GM19455 (cell line): ENCODE data around the gene NSD1.
"Not testable (repeated sequence)": the region's sequence is repeated elsewhere in the genome, so short reads cannot be mapped to it uniquely, and the experiment has no call there.

Experiments used
- ATAC-seq: cut with Tn5 transposase; IDR thresholded peaks from one replicate; pipeline ENCODE4 v1.9.1; 2021; ENCODE audit not compliant: unreplicated experiment

The NSD1 gene

DNA sequence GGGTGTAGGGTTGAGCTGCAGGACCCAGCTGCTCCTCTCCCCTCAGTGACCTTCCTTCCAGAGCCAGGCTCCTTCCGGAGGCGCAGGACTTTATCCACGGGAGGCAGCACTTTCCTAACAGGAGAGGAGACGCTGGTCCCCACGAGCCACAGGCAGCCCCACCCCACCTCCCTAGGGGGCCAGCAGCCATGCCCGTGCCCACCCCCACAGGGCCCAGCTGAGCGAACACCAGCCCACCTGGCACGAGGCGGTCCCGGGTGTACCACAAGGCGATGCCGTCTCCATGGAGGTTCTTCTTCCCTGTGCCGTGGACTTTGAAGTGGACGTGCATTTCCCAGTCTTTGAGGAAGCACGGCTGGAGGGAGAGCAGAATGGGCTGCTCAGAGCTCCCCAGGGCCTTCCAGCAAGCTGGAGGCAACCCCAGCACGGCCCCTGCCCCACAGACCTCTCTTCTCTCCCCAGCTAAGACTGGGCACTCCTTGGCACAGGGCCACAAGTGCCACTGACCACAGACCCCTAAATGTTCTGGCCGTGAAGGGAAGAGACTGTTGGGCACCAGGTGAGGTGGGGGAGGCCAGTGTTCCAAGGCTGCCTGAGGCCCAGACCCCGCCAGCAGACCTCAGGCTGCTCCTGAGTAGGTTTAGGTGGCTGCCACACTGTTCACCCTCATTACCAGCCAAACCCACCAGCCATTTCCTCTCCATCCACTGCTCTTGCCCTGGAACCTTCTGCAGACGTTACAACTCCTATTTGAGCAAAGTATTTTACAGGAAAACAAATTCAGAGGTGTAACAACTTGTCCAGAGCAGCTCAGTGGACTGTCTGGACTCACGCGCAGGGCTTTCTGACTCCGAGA is 204.9 kb downstream of the NSD1 start:
- ATAC-seq, result no peak

DNA sequence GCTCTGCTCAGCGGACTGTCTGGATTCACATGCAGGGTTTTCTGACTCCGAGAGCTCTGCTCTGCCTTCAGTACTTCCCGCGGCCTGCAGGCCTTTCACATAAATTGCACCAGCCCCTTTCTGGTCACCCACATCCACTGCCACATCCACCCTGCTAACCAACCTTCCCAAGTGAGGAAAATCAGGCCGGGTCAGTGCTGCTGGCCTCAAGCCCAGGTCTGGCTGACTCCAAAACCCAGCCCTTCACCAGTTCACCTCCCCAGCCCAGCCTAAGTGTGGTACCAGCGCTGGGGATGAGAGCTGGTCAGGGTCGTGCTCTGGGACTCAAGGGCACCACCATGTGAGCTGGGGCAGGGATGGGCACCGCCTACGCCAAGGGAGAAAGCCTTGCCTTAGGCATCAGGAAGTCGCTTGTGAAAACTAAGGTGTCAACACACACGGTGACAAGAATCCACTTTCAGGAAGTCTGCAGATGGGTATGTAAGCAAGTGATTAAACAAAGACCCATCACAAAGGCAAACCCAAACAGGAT is 205.6 kb downstream of the NSD1 start:
- ATAC-seq, result no peak

DNA sequence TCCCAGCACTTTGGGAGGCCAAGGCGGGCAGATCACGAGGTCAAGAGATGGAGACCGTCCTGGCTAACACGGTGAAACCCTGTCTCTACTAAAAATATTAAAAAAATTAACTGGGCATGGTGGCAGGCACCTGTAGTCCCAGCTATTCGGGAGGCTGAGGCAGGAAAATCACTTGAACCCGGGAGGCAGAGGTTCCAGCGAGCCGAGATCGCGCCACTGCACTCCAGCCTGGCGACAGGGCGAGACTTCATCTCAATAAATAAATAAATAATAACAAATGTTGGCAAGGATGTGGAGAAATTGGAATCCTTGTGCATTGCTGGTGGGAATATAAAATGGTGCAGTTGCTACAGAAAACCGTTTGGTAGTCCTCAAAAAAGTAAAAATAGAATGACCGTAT is 209.4 kb downstream of the NSD1 start:
- not testable (repeated sequence) for ATAC-seq

DNA sequence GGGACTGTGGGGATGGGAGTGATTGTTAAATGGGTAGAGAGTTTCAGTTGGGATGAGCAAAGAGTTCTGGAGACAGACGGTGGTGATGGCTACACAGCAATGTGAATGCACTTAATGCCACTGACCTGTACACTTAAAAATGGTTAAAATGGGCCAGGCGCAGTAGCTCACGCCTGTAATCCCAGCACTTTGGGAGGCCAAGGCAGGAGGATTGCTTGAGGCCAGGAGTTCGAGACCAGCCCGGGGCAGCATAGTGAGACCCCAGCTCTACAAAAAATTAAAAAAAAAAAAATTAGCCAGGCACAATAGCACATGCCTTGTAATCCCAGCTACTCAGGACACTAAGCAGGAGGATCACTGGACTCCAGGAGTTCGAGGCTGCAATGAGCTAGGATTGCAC is 210.2 kb downstream of the NSD1 start:
- ATAC-seq, result no peak

DNA sequence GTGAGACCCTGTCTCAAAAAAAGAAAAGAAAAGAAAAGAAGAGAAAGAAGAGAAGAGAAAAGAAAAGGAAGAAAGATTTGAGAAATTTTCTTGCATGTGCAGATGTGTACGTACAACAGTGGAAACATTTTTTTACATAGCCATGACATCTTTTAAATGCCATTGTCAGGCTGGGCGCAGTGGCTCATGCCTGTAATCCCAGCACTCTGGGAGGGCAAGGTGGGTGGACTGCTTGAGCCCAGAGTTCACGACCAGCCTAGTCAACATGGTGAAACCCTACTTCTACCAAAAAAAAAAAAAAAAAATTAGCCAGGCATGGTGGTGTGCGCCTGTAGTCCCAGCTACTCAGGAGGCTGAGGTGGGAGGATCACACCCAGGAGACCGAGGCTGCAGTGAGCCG is 211.3 kb downstream of the NSD1 start:
- no peak for ATAC-seq

DNA sequence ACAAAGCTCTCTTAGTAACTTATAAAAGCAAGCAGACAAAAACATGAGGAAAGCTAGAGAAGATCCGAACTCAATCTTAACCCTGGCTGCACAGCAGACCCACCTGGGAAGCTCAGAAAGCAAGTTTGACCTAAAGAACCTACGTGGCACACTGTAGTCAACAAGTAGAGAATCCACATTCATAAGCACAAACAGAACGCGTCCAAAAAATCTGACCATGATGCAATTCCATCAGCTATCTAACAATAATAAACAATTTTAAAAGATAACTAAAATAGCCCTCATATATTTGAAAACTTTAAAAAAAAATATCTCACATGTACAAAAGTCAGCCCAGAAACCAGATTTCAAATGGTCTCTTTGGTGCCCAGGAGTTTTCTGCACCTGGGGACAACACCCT is 213.2 kb downstream of the NSD1 start:
- no peak for ATAC-seq

DNA sequence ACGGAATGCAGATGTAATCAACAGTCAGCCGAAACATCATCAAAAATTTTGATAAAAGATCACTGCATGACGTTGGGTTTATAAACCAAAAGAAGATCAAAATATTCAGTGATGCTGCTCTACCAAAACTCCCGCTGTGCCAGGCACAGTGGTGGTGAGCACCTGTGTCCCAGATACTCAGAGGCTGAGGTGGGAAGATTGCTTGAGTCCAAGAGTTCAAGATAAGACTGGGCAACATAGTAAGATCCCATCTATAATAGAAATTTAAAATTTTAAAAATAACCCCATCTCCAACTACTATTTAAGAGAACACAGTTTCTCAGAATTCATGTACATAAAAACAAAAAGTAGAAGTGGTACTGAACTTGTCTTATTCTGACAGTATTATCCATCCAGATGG is 214.1 kb downstream of the NSD1 start:
- ATAC-seq, result no peak

DNA sequence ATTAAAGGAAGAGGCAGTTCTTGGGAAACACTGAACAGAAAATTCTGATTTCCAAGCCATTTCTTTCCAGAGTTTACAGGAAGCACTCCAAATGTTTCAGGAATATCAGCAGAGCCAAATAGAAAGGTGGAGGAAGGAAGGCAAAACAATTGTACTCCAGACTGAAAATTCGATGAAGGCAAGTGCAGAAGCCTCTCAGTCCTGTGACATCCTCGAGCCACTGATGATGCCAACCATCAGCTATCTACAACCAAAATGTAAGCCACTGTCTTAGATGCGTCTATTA is 215.7 kb downstream of the NSD1 start:
- ATAC-seq, result no peak

DNA sequence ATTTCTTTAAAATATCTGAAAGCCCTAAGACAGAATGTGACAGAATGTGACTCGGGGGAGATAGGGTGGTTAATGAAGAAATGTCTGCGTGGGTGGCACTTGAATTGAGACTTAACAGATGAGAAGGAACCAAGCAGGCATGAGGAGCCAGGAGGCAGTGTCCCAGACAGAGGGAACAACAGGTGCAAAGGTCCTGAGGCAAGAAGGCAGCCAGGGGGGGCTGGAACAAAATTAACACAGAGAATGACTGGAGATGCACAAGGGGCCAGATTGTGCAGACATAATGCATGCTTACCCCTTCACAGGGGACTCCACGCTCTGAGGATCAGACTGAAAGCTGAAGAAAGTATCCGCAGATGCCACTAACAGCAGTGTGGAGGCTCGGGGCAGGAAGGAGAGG is 216.2 kb downstream of the NSD1 start:
- ATAC-seq, result no peak
